ENCODE measurements around the gene PEX26. TPM values are rescaled to one million over a fixed set of nuclear protein-coding genes. Genes with fewer than 3 reads are reported as not detected.

PEX26 gene
- total RNA-seq, 1 experiment from 2014 or later: 46.1 TPM

GRCh38 chr22:18083406-18083805, 5.6 kb downstream of the PEX26 start:
- H3K27me3 Mint-ChIP-seq (ENCODE audit: unreplicated experiment): no peaks in the 10 kb centered on the region
- no peak for DNase-seq
- no peak overlapping the region for H3K27ac Mint-ChIP-seq (ENCODE audit: unreplicated experiment)
- H3K4me1 Mint-ChIP-seq (ENCODE audit: low read depth, unreplicated experiment): peaks cover 35% of the 10 kb centered on the region
- peaks cover 2% of the 10 kb centered on the region for H3K9me3 Mint-ChIP-seq (ENCODE audit: low read depth, unreplicated experiment)
- BruUV-seq (replicated peaks): no TSS peak
- TF ChIP-seq, protein P1, sequence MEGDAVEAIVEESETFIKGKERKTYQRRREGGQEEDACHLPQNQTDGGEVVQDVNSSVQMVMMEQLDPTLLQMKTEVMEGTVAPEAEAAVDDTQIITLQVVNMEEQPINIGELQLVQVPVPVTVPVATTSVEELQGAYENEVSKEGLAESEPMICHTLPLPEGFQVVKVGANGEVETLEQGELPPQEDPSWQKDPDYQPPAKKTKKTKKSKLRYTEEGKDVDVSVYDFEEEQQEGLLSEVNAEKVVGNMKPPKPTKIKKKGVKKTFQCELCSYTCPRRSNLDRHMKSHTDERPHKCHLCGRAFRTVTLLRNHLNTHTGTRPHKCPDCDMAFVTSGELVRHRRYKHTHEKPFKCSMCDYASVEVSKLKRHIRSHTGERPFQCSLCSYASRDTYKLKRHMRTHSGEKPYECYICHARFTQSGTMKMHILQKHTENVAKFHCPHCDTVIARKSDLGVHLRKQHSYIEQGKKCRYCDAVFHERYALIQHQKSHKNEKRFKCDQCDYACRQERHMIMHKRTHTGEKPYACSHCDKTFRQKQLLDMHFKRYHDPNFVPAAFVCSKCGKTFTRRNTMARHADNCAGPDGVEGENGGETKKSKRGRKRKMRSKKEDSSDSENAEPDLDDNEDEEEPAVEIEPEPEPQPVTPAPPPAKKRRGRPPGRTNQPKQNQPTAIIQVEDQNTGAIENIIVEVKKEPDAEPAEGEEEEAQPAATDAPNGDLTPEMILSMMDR (IDR thresholded peaks at IDR 0.05; ENCODE audit: unreplicated experiment): no peak
- H3K4me3 Mint-ChIP-seq (ENCODE audit: low read depth, unreplicated experiment): no peak overlapping the region
- peaks cover 85% of the 10 kb centered on the region for H3K36me3 Mint-ChIP-seq (ENCODE audit: insufficient read depth, unreplicated experiment)
- CTCF ChIA-PET: no interaction called here
- intact Hi-C loops (cut with micrococcal nuclease; ENCODE audit: unreplicated experiment): no loop called here

DNA sequence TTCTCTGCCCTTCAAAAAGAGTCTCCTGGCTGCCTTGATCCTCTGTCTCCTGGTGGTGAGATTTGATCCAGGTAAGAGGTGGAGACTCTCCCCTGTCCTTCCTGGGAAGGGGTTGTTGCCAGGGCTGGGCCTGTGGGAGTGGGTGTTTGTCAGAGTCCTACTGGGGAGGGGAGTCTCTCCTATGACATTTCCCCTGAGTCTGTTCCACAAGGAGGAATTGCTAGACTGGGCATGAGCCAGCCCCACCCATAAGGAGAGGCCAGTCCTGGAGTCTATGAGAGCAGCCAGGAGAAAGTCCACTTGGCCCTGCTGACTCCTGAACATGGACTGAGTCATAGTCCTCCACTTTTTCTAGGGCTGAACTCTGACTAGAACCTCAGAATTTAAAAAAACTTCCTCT, 7.4 kb downstream of the PEX26 start:
- peaks cover 20% of the 10 kb centered on the region for H3K4me1 Mint-ChIP-seq (ENCODE audit: low read depth, unreplicated experiment)
- CTCF ChIA-PET: interaction anchor here (0.7 kb wide), 1 partner anchor 174 kb away, joined by 4 read pairs; no protein-coding TSS in a partner anchor

GRCh38 chr22:18087350-18087855, 9.6 kb downstream of the PEX26 start:
- CTCF ChIA-PET: interaction anchor here (1.5 kb wide), 1 partner anchor 10 kb away, joined by 4 read pairs; the partner anchor contains the start of gene PEX26
- Mint-ChIP-seq H3K27me3 (ENCODE audit: unreplicated experiment) (no peaks in the 10 kb centered on the region), H3K4me1 (ENCODE audit: low read depth, unreplicated experiment) (peaks cover 26% of the 10 kb centered on the region), H3K9me3 (ENCODE audit: low read depth, unreplicated experiment) (no peaks in the 10 kb centered on the region), H3K4me3 (ENCODE audit: low read depth, unreplicated experiment) (no peak overlapping the region), H3K27ac (ENCODE audit: unreplicated experiment) (no peak overlapping the region), H3K36me3 (ENCODE audit: insufficient read depth, unreplicated experiment) (peaks cover 63% of the 10 kb centered on the region)
- DNase-seq: no peak
- no TSS peak for BruUV-seq (replicated peaks)
- intact Hi-C loops (cut with micrococcal nuclease; ENCODE audit: unreplicated experiment): no loop called here
- TF ChIP-seq, protein P1 (IDR thresholded peaks at IDR 0.05; ENCODE audit: unreplicated experiment): no peak

More for the DNA sequence above, 7.4 kb downstream of the PEX26 start:
- peaks cover 2% of the 10 kb centered on the region for H3K9me3 Mint-ChIP-seq (ENCODE audit: low read depth, unreplicated experiment)
- TF ChIP-seq, protein P1 (IDR thresholded peaks at IDR 0.05; ENCODE audit: unreplicated experiment): no peak
- BruUV-seq (replicated peaks): no TSS peak
- intact Hi-C loops (cut with micrococcal nuclease; ENCODE audit: unreplicated experiment): no loop called here
- DNase-seq: no peak
- H3K36me3 Mint-ChIP-seq (ENCODE audit: insufficient read depth, unreplicated experiment): peaks cover 79% of the 10 kb centered on the region
- H3K4me3 Mint-ChIP-seq (ENCODE audit: low read depth, unreplicated experiment): no peak overlapping the region
- H3K27ac Mint-ChIP-seq (ENCODE audit: unreplicated experiment): no peak overlapping the region
- H3K27me3 Mint-ChIP-seq (ENCODE audit: unreplicated experiment): no peaks in the 10 kb centered on the region

GRCh38 chr22:18088825-18089568, 11.2 kb downstream of the PEX26 start:
- no TSS peak for BruUV-seq (replicated peaks)
- Mint-ChIP-seq H3K4me3 (ENCODE audit: low read depth, unreplicated experiment) (no peak overlapping the region), H3K36me3 (ENCODE audit: insufficient read depth, unreplicated experiment) (peaks cover 52% of the 10 kb centered on the region), H3K9me3 (ENCODE audit: low read depth, unreplicated experiment) (no peaks in the 10 kb centered on the region), H3K27ac (ENCODE audit: unreplicated experiment) (no peak overlapping the region), H3K4me1 (ENCODE audit: low read depth, unreplicated experiment) (peaks cover 17% of the 10 kb centered on the region), H3K27me3 (ENCODE audit: unreplicated experiment) (no peaks in the 10 kb centered on the region)
- TF ChIP-seq, protein P1 (IDR thresholded peaks at IDR 0.05; ENCODE audit: unreplicated experiment): no peak
- DNase-seq: no peak
- CTCF ChIA-PET: no interaction called here
- intact Hi-C loops (cut with micrococcal nuclease; ENCODE audit: unreplicated experiment): no loop called here

Measured in Calu3 (cell line).